ENCODE results near the gene ST6GALNAC2. TPM values are rescaled to one million over a fixed set of nuclear protein-coding genes. Genes with fewer than 3 reads are reported as not detected.

ST6GALNAC2 gene
- total and polyA plus RNA-seq, 10 of the 15 experiments (the other 5 are each of a cell fraction or from before 2014, with no cell fraction given), result 0.08 to 0.41 (median 0.23) TPM; not detected in 6

DNA sequence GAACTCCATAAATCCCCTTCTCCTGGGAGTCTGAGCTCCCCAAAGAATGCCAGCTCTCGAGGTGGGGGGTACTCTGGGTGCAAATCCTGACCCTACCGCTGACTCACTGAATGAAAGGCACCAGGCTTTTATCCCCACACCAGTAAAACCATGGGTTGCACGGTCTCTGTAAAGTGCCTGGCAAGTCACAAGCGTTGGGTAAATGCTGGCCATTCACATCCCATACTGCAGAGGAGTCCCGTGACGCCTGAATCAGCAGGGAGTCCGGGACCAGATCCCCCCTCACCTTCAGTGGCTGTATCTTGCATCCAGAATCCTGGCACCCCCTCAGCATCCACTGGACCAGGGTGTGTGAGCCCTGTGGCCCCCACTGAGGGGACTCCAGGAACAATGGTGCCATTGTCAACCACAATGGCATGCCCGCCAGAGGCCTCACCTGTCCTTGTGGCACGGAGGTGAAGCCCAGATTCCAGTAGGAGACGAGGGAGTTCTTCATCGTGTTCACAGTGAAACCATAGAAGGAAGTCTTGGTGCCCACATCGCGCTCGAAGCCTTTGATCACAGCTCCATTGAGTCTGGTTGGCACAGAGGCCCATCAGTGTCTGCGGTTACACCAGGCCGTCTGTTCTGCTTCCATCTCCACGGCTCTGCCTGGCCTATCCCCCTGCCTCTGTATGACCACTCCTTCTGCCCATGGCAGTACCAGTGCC, 13.3 kb downstream of the ST6GALNAC2 start (continued):
- no peak for TF ChIP-seq ELK1 (IDR thresholded peaks at IDR 0.05; ENCODE audit: low read depth, low read length)

DNA sequence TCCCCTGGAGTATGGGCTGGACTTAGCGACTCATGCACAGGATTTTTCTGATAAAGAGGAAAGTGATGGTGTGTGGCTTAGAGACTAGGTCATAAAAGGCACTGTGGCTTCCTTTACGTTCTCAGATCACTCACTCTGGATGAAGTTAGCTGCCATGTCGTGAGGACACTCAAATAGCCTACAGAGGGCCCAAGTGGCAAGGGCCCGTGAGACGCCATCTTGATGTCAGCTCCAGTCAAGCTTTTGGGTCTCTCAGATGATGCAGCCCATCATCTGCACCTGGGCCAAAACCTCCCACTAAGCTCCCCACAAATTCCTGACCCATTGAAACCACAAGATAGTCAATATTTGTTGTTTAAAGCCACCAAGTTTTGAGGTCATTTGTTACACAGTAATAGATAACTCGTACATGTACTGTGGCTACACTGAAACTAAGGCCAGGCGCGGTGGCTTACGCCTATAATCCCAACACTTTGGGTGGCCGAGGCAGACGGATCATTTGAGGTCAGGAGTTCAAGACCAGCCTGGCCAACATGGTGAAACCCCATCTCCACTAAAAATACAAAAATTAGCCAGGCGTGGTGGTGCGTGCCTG, 14.7 kb downstream of the ST6GALNAC2 start:
- TF ChIP-seq SPI1 (IDR thresholded peaks at IDR 0.05; ENCODE audit: borderline replicate concordance, insufficient read depth, low read depth, low read length), result no peak
- no peak for TF ChIP-seq CBFB (IDR thresholded peaks at IDR 0.05; ENCODE audit: low read depth)
- TF ChIP-seq BMI1 (IDR thresholded peaks at IDR 0.05; ENCODE audit: borderline replicate concordance), result no peak
- TF ChIP-seq HDAC2 (IDR thresholded peaks at IDR 0.05), result no peak
- no peak for TF ChIP-seq EP300 (IDR thresholded peaks at IDR 0.05; ENCODE audit: borderline replicate concordance in 1 of 2, control insufficient read depth in 1 of 2, low read depth in 2 of 2, low read length in 2 of 2)
- TF ChIP-seq TAF1 (IDR thresholded peaks at IDR 0.05; ENCODE audit: borderline replicate concordance, low read depth, low read length), result no peak
- no peak for TF ChIP-seq ZNF622 (IDR thresholded peaks at IDR 0.05)
- TF ChIP-seq POU2F2 (IDR thresholded peaks at IDR 0.05; ENCODE audit: borderline replicate concordance, low read depth, low read length), result no peak
- no peak for TF ChIP-seq RB1 (IDR thresholded peaks at IDR 0.05; ENCODE audit: borderline replicate concordance)
- no peak for TF ChIP-seq CREM (IDR thresholded peaks at IDR 0.05; ENCODE audit: low read depth)
- no peak for TF ChIP-seq NFYA (IDR thresholded peaks at IDR 0.05; ENCODE audit: borderline replicate concordance, low read depth, low read length)
- no peak for TF ChIP-seq POLR2A (IDR thresholded peaks at IDR 0.05; ENCODE audit: low read depth, low read length)
- TF ChIP-seq E4F1 (IDR thresholded peaks at IDR 0.05; ENCODE audit: borderline replicate concordance, partially characterized antibody), result no peak
- no peak for TF ChIP-seq NFXL1 (IDR thresholded peaks at IDR 0.05; ENCODE audit: borderline replicate concordance)
- no peak for TF ChIP-seq BCLAF1 (IDR thresholded peaks at IDR 0.05)
- intact Hi-C loops (cut with micrococcal nuclease; ENCODE audit: unreplicated experiment) (no loop called here), in situ Hi-C loops (cut with MboI) (no loop called here)
- 90% methylated on average over 13 of the region's 13 CpGs for WGBS (ENCODE audit: insufficient coverage, insufficient replicate concordance, low lambda C conversion rate, missing lambda C conversion rate)
- no peak for ATAC-seq
- BruUV-seq (replicated peaks), result no TSS peak
- Histone ChIP-seq H3K79me2 (ENCODE audit: control insufficient read depth, insufficient read depth, low read length) (no peaks in the 10 kb centered on the region), H3K27ac (ENCODE audit: control insufficient read depth, insufficient read depth) (no peak overlapping the region), H3K4me3 (no peak overlapping the region), H3K9me3 (replicated peaks; ENCODE audit: control insufficient read depth, insufficient read depth, low read length) (no peaks in the 10 kb centered on the region), H3K9ac (ENCODE audit: control insufficient read depth, insufficient read depth, low read length) (no peak overlapping the region), H3K36me3 (ENCODE audit: control insufficient read depth in 2 of 2, insufficient read depth in 2 of 2, low read length in 1 of 2) (peaks cover 0 to 3% of the 10 kb centered on the region in 2 experiments; a peak in 2 of 4 replicates), H3K4me1 (ENCODE audit: control insufficient read depth, insufficient read depth, low read length) (peaks cover 6% of the 10 kb centered on the region), H3K4me2 (ENCODE audit: control insufficient read depth, insufficient read depth) (no peak overlapping the region), H2AFZ (ENCODE audit: control insufficient read depth, low read depth, low read length) (no peak overlapping the region), H4K20me1 (ENCODE audit: control insufficient read depth, insufficient read depth) (no peaks in the 10 kb centered on the region; the same call in 1 of the 2 replicates), H3K27me3 (replicated peaks in 1 of 2; ENCODE audit: control insufficient read depth in 2 of 2, insufficient read depth in 2 of 2, low read length in 1 of 2) (no peaks in the 10 kb centered on the region)
- ChIA-PET SMC1A (ENCODE audit: uncharacterized antibody, unreplicated experiment) (interaction anchor here (1.2 kb wide), 1 partner anchor 11 kb away, joined by 4 read pairs; no protein-coding TSS in a partner anchor), RAD21 (ENCODE audit: unreplicated experiment) (interaction anchor here (0.6 kb wide), 1 partner anchor 1829 kb away, joined by 3 read pairs; no protein-coding TSS in a partner anchor), POLR2A (no interaction called here), CTCF (interaction anchor here (1.3 kb wide), 1 partner anchor 12 kb away, joined by 5 read pairs; no protein-coding TSS in a partner anchor)
- no peak for DNase-seq (ENCODE audit: low read depth, low spot score)
- no peak for FAIRE-seq

Data from GM12878 (cell line).